Measurements from ENCODE around the gene WDR45. TPM values are rescaled to one million over a fixed set of nuclear protein-coding genes. Genes with fewer than 3 reads are reported as not detected.

WDR45 gene
- polyA plus RNA-seq, 3 donors, result 54.0 to 64.7 (median 57.7) TPM

GRCh38 chrX:49061490-49061889, 18.2 kb downstream of the WDR45 start:
- DNase-seq (ENCODE audit: extremely low read depth in 1 of 11, low read depth in 9 of 11, low spot score in 4 of 11), result no peak

DNA sequence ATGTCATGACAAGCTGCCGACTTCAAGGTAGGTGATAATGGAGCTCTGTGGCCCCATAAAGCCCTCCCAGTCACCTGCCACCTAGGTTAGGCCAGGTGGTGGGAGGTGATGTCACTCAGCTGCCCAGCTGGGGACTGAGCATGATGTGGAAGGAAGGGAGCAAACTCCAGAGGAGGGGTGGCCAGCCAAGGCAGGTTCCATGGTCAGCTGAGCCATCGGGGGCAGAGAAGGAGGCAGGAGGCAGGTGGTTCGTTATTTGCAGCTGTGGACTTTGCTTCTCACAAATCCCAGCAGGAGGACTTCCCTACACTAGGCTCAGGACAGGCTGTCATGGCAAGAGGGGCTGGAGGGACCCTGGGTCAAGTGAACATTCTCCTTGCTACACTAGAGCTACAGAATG, 18.8 kb downstream of the WDR45 start:
- DNase-seq (ENCODE audit: extremely low read depth in 1 of 11, low read depth in 9 of 11, low spot score in 4 of 11), result no peak

DNA sequence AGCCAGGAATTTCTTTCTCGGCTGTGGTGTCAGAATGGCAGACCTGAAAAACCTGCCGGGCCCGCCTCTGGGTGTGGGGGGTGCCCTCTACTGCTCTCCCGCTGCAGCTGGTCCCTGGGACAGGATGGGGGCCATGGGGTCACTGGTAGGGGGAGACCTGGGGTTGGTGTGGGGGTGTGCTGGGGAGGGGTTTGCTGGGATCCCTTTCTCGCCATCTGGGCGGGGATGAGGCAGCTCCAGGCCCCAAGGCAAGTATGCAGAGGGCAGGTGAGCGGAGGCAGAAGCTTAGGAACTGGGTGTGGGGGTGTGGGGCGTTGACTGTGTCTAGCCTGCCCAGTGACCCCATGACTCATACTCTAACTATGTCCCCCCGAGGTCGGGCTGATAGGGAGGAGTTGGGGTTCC, 20.0 kb downstream of the WDR45 start:
- no peak for DNase-seq (ENCODE audit: extremely low read depth in 1 of 11, low read depth in 9 of 11, low spot score in 4 of 11)

DNA sequence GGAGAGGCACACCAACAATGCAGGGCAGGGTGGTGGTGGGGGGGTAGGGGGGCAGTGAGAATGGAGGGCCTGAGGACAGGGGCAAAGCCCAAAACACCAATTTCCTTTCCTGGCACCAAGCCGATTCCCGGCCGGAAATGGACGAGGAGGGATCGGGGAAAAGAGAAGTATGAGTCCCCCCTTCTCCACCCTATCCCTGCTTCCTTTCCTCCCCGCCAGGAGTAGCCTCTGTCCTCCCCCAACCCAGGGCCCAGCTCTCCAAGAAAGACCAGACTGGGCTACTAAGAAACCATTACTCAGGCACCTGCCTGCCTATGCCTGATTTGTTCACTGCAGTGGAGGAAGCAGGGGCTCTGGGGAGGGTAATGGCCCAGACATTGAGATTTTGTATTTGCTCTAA, 20.5 kb downstream of the WDR45 start:
- DNase-seq (ENCODE audit: extremely low read depth in 1 of 11, low read depth in 9 of 11, low spot score in 4 of 11), result no peak

DNA sequence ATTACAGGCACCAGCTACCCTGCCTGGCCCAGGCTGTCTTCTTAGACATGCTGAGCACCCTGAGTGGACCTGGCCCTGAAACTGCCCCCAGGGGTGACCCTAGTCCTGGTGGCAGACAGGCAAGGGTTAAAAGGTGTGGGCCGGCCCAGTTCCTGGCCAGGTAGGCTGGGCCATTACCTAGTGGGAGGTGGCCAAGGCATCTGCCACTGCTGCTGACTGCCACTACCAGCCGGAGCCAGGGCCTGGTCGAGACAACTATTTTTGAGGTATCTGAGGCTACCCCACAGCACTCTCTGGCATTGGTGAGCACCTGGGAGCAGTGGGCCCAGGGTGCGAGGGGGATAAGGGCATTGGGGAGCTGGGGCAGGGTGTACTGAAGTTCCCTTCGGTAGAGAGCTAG, 20.9 kb downstream of the WDR45 start, which contains the start of gene CCDC120:
Gene CCDC120 (plus strand): TSS at position 206 of the 400 bp plus-strand sequence. CDS start 3,043 bp downstream, outside the sequence.
- DNase-seq (ENCODE audit: extremely low read depth in 1 of 11, low read depth in 9 of 11, low spot score in 4 of 11), result no peak

GRCh38 chrX:49054073-49054762, 25.5 kb downstream of the WDR45 start:
- DNase-seq (ENCODE audit: extremely low read depth in 1 of 11, low read depth in 9 of 11, low spot score in 4 of 11), result no peak

GRCh38 chrX:49053223-49054072, 26.2 kb downstream of the WDR45 start:
- DNase-seq (ENCODE audit: extremely low read depth in 1 of 11, low read depth in 9 of 11, low spot score in 4 of 11), result peak in 7 of 11 donors; percentile 58 to 68 (median 61)

GRCh38 chrX:49043987-49044281, 35.8 kb downstream of the WDR45 start:
- no peak for DNase-seq (ENCODE audit: extremely low read depth in 1 of 11, low read depth in 9 of 11, low spot score in 4 of 11)

GRCh38 chrX:49043220-49043986, 36.3 kb downstream of the WDR45 start, which contains the start of gene TFE3:
TFE3 (minus strand) TSS chrX:49043357; CDS start chrX:49043226, 131 bp downstream.
- peak; percentile 89 to 98 (median 94) for DNase-seq (ENCODE audit: extremely low read depth in 1 of 11, low read depth in 9 of 11, low spot score in 4 of 11)

DNA sequence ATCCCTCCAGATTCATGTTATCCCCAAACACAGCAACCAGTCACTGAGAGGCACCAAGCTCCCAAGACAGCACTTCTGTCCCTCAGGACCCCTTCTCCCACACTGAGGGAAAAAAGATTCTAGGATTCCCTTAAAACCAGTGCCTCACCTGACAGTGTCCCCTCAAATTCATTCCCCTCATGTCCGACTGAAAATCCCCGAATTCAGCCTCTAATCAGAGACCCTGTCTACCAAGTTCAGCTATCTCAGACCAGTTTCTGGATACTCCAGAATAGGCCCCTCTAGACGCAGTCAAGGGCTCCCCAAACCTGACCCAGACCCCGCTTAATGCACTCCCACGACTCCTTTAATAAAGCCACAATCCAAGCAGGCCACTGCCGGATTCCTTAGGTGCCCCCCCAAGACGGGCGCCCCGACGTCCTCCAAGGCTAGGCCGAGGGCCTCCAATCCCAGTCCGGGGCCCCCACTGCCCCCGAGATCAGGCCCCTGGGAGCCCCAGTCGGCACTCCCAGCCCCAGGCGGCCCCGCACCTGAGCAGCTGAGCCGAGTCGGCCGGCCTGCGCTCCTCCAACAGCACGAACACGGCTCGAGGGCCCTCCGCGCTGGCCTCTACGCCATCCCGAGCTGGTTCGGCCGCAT, 37.0 kb downstream of the WDR45 start:
- DNase-seq (ENCODE audit: extremely low read depth in 1 of 11, low read depth in 9 of 11, low spot score in 4 of 11), result no peak

DNA sequence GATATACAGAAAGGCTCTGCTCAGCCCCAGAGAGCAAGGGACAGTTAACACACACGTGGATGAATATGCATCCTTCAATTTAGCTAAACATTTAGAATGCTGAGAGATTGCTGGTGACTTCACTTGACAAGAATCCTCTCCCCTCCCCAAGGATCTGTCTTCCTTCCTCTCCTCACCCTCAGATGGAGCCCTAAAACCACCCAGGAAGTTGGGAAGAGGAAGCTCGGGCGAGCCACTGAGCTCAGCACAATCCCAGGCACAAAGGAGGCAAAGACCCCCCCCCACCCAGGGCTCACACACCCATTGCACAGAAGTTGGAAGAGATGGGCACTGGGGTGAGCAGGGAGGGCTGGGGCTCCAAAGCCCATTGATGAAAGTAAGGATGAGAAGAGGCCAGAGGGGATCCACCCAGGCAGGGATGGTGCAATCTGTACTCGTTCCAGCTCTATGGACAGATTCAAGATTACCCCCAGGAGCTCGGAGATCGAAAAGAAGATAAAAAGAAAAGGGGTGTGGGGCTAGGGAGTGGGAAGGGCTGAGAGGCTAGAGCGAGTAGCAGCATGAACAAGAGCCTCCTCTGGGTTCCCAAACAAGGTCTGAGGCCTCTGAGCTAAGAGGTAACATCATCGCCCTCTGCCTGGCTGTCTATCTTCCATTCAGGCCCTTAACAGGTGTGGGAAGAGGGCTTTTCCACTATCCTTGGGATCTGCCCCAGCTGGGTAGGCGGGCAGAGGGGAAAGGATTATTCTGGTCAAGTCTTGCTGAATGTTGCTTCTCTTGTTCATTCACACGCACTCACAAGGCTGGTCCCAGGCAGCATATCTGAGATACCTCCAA, 37.7 kb downstream of the WDR45 start:
- no peak for DNase-seq (ENCODE audit: extremely low read depth in 1 of 11, low read depth in 9 of 11, low spot score in 4 of 11)

DNA sequence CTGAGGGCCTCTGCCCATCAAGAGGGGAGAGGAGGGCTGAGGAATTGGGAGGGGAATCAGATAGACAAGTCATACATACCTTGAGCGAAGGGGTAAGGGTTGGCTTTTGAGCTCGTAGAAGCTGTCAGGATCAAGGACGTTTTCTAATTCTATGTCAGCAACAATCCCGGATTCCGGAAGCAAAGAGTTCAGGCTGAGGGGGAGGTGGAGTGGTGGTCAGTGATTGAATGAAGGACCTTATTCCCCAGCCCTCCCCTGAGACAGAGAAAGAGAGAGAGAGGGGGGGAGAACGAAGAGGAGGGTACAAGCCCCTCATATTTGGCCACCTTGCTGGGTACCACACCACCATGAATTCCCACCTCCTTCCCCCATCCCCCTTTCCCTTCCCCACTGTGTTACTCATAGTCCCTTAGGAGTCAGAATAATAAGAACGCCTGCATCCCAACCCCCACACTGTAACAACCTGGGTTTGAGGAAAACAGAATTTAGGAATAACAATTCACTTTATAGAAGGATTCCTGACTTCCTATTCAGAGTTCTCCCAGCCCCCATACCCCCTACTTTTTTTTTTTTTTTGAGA, 39.2 kb downstream of the WDR45 start:
- no peak for DNase-seq (ENCODE audit: extremely low read depth in 1 of 11, low read depth in 9 of 11, low spot score in 4 of 11)

DNA sequence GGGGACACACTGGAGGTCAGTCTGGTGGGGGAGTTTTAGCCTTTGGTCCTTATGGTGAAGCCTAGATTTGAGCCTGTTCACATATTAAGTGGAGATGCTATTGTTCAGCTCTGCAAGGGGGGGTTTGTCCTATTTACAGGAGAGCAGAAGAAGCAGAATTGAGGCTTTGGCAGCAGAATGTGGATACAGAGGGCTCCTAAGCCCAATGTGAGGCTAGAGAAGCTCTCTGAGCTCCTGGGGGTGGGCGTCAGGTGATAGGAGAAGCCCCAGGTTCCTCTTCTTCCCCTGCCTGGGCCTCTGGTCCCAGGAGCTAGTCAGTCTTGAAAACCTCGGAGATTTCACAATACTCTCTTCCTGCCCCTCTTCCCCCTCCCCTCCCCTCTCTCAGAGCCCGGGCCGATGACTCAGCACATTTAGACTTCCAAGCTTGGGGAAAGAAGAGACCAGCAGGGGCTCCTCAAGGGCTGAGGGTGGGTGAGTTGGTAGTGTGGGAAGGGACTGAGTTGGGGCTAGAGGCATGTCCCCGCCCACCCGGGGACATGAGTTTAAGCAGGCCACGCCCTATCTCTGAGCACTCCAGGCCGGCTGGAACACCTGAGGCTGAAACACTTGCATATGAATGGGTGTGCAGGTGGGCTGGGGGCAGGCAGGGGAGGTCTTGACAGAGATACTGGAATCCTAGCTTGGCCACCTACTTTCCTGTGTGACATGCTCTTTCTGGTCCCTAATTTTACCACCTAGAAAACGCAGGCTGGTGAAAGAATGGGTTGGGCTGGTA, 39.9 kb downstream of the WDR45 start:
- peak in 6 of 11 donors; percentile 56 to 76 (median 64) for DNase-seq (ENCODE audit: extremely low read depth in 1 of 11, low read depth in 9 of 11, low spot score in 4 of 11)

DNA sequence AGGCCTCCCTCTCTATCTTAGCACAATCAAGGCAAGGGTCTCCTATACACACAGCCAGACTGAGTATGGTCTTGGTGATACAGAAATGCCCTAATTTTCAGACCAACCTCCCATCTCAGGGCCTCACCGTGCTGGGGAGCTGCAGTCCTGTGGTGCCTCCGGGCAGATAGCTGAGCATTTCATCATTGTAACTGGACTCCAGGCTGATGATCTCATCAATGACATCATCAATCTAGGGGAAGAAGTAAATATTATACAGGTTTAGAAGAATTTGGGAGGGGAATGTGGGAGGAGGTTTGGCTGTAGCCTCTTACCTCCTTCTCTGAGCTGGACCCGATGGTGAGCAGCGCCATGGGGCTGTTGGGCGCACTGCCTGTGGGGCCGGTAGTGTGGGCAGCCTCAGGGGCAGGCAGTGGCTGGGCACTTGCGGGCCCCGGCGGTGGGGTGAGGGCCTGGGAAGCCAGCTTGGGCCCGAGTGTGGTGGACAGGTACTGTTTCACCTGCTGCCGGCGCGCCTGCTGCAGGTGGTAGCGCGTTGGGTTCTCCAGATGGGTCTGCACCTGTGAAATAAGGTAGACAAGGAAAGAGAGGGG, 41.7 kb downstream of the WDR45 start:
- no peak for DNase-seq (ENCODE audit: extremely low read depth in 1 of 11, low read depth in 9 of 11, low spot score in 4 of 11)

- no peak for DNase-seq (ENCODE audit: extremely low read depth in 1 of 11, low read depth in 9 of 11, low spot score in 4 of 11)
Measured at GRCh38 chrX:49030283-49030682, 49.4 kb downstream of the WDR45 start.

DNA sequence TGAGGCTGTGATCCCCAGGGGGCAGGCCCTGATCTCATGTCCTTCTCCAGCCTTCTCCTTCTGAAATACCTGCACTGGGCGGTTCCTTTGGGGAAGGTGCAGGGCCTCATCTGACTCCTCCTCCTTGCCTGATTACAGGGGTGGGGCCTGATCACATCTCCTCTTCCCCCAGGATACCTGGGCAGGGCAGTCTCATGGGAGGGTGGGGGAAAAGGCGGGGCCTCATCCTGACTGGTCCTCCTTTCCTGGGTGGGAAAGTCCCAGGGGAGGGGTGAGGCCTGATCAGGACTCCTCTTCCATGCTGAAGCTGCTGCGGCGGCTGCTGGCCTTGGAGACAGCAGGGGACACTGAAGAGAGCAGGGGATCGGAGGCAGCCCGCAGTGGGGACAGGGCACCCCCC, 49.8 kb downstream of the WDR45 start:
- no peak for DNase-seq (ENCODE audit: extremely low read depth in 1 of 11, low read depth in 9 of 11, low spot score in 4 of 11)
